GM21619 (cell line): ENCODE results near the gene LSAMP.
A peak's percentile ranks its signal among the peaks of the same experiment; 100 is the strongest.

Source experiments
- ATAC-seq: cut with Tn5 transposase; IDR thresholded peaks from one replicate; pipeline ENCODE4 v1.9.1; 2021; ENCODE audit not compliant: unreplicated experiment

Gene LSAMP

GRCh38 chr3:116032176-116032575 is 413.1 kb downstream of the LSAMP start:
- no peak for ATAC-seq

GRCh38 chr3:116030131-116030850 is 415.0 kb downstream of the LSAMP start:
- ATAC-seq, result no peak

- no peak for ATAC-seq
Observed at GRCh38 chr3:116029266-116029665, 416.0 kb downstream of the LSAMP start.

DNA sequence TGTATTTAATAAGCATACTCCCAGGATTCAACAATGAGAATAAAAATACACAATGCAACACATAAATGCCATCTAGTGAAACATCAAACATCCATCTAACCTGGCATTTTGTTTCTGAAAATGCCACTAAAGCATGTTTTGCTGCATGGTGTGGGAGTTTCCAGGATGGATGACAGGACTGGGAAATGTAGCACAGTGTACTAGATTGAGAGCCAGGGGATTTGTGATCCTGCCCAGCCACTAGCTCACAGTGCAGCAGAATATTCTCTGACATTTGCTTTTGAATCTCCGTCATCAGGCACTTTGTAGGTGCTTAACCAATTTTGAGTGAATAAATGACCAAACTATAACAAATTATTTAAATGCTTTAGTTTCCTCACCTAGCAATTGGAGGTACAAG is 417.1 kb downstream of the LSAMP start:
- no peak for ATAC-seq

DNA sequence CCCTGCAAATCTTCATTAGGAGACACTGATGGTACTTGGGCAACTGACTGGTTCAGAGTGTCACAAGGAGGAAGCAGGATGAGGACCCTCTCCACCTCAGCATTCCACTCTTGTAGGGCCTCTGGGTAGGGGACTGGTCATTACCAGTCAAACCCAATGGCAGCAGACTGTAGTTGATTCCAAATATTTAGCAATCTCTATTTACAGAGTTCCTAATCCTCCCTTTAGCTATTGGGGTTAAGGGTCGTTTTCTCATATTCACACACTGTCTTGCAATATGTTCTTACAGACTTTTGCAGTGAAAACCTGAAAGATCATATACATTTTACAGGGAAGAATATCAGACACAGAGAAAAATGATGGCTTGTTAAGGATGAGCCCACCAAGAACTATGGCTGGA is 424.3 kb downstream of the LSAMP start:
- no peak for ATAC-seq

- ATAC-seq, result peak; percentile 90
Observed at GRCh38 chr3:116020495-116020894, 424.8 kb downstream of the LSAMP start.

- no peak for ATAC-seq
Observed at GRCh38 chr3:116019254-116019763, 426.0 kb downstream of the LSAMP start.

GRCh38 chr3:116018646-116019045 is 426.6 kb downstream of the LSAMP start:
- no peak for ATAC-seq

- no peak for ATAC-seq
Observed at GRCh38 chr3:116015931-116016330, 429.4 kb downstream of the LSAMP start.

DNA sequence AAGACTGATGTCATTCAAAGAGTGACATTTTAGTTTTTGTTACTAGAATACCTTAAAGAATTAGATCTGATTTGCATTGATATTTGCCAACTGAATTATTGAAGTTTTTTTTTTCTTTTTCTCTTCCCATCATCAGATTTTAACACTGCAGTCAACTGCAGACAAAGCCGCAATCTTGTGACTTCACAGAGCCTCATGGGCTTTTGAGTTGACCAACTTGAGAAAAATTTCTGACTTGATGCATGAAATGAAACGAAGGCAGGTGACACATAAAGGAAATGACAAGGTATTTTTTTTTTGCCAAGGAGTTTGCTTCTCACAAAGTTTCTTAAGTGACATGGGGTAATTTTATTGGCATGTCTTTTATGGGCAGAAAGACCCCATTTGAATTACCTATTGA is 438.3 kb downstream of the LSAMP start:
- no peak for ATAC-seq

GRCh38 chr3:116005404-116005803 is 439.9 kb downstream of the LSAMP start:
- peak; percentile 43 for ATAC-seq

- no peak for ATAC-seq
Observed at GRCh38 chr3:116002235-116002634, 443.1 kb downstream of the LSAMP start.

DNA sequence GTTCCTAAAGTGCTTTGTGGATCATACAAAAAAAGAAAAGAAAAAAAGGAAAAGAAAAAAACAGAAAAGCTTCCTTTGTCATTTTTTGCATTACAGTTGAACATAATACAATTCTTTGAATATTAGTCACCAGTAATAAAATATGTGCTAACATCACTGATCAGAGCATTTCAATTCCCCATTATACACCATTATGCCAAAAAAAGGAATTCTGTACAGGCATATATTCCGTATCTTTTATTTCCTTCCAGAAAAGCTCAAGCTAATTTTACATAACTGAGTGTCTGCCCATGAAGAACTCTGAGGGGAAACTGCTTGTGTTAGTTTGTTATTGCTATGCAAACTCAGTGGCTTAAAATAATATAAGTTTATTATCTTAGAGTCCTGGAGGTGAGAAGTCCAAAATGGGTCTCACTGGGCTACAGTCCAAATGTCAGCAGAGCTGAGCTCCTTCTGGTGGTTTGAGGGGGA is 444.1 kb downstream of the LSAMP start:
- no peak for ATAC-seq

DNA sequence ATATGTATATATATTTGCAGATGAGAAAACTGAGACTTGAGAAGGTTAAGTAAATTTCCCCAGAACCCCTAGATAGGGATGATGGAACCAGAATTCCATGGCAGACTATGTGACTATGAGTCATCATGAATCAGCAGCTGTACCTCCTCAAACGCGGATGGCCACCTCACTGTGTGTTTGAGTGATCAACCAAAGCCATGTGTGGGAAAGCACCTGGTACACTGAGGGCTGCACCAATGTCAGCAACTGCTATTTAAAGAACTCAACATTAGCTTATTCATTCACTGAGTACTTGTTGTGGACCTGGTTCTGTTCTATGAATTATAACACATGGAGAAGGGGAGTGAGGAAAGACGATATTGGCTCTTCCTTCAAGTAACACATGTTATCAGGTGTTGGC is 445.0 kb downstream of the LSAMP start:
- peak; percentile 88 for ATAC-seq

- no peak for ATAC-seq
Observed at GRCh38 chr3:115999613-116000012, 445.7 kb downstream of the LSAMP start.

- no peak for ATAC-seq
Observed at GRCh38 chr3:115999001-115999585, 446.2 kb downstream of the LSAMP start.

DNA sequence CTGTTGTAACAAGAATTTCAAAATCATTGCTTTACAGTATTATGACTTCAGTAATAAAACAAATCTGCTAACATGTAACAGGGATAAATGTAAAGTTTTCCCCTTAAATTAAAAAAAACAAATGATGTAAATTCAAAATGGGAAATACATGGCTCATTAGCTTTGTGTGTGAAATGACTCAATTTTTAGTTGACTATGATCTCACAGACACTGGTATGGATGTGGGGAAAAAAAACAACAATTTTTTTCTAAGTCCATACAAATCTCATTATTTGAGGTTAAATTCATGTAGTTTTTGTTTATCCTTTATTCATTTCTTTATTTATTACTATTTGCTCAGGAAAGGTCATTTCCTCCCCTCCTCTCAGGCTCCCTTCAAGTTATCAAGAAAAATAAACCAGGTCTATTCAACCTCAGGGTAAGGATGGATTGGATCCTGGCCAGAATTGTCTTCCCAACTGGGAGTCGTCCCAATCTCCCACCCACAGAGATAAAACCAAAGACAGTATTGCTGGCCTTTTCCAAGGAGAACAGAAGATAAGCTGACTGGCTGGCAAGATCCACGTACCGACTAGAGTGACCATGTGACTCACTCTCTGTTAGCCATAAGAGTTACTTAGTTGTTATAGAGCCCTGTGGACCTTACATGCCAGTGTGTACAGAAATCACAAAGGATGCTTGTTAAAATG is 448.7 kb downstream of the LSAMP start:
- ATAC-seq, result no peak

- no peak for ATAC-seq
Observed at GRCh38 chr3:115990669-115991068, 454.6 kb downstream of the LSAMP start.

- no peak for ATAC-seq
Observed at GRCh38 chr3:115989684-115990421, 455.4 kb downstream of the LSAMP start.

GRCh38 chr3:115986555-115987207 is 458.6 kb downstream of the LSAMP start:
- ATAC-seq, result no peak

DNA sequence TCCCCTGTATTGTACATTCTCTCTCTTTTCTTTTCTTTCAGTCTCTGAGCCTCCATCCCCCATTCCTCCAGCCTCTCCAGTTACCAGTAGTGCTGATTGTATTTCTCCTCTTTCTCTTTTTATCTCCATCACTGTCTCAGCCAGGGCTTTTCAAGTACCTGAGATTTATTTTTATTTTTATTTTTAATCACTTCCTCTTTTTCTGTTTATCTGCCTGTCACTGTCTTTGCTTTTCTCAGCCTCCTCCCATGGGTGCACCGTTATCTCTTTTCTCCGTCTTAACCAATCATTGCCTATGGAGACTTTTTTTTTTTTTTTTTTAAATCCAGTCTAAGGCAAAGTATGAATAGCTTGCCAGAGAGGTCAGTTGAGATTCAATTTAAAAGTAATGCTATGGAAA is 462.7 kb downstream of the LSAMP start:
- ATAC-seq, result no peak
